Esophagus muscularis mucosa (tissue), 3 donors: Measurements from ENCODE around the gene ULK2.

Experiments used
- CTCF ChIP-seq, 3 experiments: fragments of 200-600 bp in 2 of 3; fragments of 450-650 bp in 1 of 3; sonication (generic) in 2 of 3; IDR thresholded peaks; one replicate each; pipeline ENCODE4 v1.5.1; 2017 to 2019; ENCODE audit warnings: antibody characterized with exemption in 3 of 3, mild to moderate bottlenecking in 2 of 3, moderate library complexity in 1 of 3
- POLR2A ChIP-seq: fragments of 450-650 bp; IDR thresholded peaks from one replicate; pipeline ENCODE4 v1.6.1; 2017; ENCODE audit warnings: antibody characterized with exemption, moderate library complexity, mild to moderate bottlenecking, low read depth

GRCh38 chr17:19730843-19731242 is 136.9 kb downstream of the ULK2 start:
- no peak for TF ChIP-seq CTCF (IDR thresholded peaks at IDR 0.05)
- TF ChIP-seq POLR2A = no peak
